Ureter (tissue), 1 donor: ENCODE results near the gene PTBP1. TPM values are rescaled to one million over a fixed set of nuclear protein-coding genes. Genes with fewer than 3 reads are reported as not detected.

Source experiments
- DNase-seq: peaks from one replicate; pipeline ENCODE4 v3.0.0-alpha.2; 2020; ENCODE audit warnings: low spot score
- total RNA-seq: library from RNA; stranded (reverse); gene quantifications from one replicate; pipeline ENCODE4 v1.2.4, GENCODE V29; 2023
- donor health status: DM: yes; HTN: yes; CAD: no.

The PTBP1 gene
- total RNA-seq, 1 donor from 2014 or later, result 374 TPM

DNA sequence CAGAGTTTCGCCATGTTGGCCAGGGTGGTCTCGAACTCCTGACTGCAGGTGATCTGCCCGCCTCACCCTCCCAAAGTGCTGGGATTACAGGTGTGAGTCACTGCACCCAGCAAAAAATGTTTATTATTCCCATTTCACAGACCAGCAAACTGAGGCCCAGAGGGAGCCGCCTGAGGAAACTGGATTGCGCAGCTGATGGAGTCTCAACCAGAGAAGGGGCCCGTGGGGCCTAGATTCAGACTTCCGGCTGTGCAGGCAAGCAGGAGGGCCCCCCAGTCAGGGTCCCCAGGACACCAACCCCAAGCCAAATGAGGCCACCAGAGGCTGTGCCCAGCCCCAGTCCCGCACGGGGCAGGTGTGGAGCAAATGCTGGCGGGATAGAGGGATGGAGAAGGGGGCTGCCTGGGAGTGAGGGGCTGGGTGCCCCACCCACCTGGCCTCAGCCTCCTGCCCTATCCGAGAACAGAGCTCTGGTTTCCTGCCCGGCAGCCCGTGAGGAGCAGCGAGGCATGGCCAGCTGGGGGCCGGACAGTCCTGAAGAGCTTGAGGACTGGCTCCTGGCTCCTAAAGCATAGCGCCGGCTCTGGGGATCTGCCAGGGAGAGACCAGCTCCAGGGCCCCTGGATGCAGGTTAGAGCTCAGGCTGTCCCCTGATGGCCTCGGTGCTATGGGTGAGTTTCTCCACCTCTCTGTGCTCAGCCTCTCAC is 24.4 kb upstream of the PTBP1 start:
- no peak for DNase-seq

GRCh38 chr19:776549-776948 is 20.7 kb upstream of the PTBP1 start:
- no peak for DNase-seq

- DNase-seq, result peak; percentile 81
These were observed 18.2 kb upstream of the PTBP1 start for GRCh38 chr19:778910-779653.

DNA sequence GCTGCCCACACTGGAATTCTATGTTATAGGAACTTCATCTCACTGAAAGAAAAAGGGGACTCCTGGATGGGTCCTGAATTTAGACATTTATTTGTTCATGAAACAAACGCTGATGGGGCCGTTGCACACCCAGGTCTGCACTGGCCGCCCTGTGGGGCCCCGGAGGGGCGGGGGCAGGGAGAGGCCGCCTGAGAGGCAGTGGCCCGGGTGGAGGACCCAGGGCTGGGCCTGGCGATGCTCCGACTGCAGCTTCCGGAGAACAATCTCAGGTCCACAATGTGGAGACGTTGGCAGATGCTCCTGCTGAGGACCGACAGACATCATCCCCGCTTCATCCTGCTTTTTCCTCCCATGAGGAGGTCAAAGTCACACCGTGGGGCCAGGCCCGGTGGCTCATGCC is 16.3 kb upstream of the PTBP1 start:
- no peak for DNase-seq

DNA sequence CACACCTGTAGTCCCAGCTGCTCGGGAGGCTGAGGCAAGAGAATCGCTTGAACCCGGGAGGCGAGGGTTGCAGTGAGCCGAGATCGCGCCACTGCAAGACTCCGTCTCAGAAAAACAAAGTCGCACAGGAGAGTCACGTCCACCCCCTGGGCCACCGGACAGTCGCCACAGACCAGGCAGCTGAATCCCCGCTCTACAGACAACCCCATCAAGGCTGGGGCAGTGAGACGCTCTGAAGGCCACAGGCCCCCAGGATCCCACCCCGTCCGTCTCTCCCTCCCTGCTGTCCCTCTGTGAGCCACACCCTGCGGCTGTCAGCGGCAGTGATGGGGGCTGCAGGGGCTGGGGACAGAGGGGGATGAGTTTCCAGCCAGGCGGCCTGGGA is 15.5 kb upstream of the PTBP1 start:
- DNase-seq, result no peak

- DNase-seq, result no peak
These were observed 14.9 kb upstream of the PTBP1 start for GRCh38 chr19:782185-782877.

DNA sequence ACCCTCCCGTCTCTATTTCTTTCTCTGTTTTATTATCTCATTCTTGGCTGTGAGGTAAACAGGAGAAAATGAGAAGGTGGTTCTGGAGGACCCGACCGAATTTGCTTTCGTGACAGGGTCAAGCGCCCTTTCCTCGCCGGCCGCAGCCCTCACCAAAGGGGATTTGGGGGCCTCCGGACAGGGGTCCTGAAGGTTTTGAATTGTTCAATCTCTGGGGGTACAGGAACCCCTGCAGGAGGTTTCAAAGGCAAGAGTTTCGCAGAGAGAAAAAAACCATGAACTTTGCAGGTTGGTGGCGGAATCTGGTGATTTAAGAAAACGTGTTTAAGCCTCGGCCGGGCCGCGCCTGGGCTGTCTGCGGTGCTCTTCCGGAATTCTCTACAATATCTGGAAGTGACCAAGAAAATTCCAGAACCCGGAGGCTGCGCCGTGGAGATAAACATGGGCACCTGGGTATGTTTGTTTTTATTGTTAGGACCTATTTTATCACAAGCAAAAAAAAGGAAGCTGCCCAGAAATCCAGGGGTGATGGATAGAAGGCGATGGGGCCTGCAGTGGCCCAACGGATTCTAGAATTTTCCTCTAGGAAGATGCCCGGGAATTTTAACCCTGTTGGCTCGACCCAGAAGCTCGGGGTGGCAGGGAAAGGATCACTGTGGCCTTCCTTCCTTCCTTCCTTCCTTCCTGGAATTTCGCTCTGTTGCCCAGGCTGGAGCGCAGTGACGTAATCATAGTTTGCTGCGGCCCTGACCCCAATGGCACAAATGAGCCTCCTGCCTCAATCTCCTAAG is 14.2 kb upstream of the PTBP1 start:
- no peak for DNase-seq

- DNase-seq, result no peak
These were observed 12.7 kb upstream of the PTBP1 start for GRCh38 chr19:784541-784940.

DNA sequence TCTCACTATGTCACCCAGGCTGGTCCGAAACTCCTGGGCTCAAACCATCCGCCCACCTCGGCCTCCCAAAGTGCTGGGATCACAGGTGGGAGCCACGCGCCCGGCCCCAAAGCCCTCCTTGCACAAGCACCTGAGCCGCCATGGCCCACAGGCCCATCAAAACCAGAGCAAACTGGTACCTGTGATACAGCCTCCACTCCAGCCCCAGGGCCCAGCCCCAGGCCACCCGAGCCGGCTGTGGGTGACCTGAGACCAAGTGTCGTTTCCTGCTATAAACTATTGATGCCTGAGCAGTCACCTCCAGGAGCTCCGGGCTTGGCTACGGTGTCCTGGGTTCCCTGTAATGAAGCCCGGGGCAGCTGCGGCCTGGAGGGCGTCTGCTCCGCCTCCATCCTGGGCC is 9.7 kb upstream of the PTBP1 start:
- no peak for DNase-seq

DNA sequence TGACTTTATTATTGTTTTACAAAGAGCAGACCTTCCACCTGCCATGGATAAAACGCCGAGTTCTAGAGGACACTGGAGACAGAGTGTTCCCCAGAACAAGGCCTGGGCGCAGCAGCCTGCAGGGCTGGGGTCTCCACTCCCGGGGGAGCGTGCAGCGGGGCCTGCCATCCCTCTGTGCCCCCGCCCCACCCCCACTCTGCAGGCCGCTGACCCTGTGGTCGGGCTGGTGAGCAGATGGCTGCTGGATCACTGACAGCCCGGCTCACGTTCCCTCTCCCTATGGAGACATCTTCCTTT is 8.6 kb upstream of the PTBP1 start:
- DNase-seq, result no peak

- no peak for DNase-seq
These were observed 8.1 kb upstream of the PTBP1 start for GRCh38 chr19:788983-789700.

GRCh38 chr19:789701-790060 is 7.6 kb upstream of the PTBP1 start:
- no peak for DNase-seq

GRCh38 chr19:791007-791566 is 6.2 kb upstream of the PTBP1 start:
- no peak for DNase-seq

- no peak for DNase-seq
These were observed 5.5 kb upstream of the PTBP1 start for GRCh38 chr19:791567-792305.

GRCh38 chr19:792306-792885 is 4.9 kb upstream of the PTBP1 start:
- DNase-seq, result no peak

- DNase-seq, result no peak
These were observed 3.4 kb upstream of the PTBP1 start for GRCh38 chr19:793806-794205.

DNA sequence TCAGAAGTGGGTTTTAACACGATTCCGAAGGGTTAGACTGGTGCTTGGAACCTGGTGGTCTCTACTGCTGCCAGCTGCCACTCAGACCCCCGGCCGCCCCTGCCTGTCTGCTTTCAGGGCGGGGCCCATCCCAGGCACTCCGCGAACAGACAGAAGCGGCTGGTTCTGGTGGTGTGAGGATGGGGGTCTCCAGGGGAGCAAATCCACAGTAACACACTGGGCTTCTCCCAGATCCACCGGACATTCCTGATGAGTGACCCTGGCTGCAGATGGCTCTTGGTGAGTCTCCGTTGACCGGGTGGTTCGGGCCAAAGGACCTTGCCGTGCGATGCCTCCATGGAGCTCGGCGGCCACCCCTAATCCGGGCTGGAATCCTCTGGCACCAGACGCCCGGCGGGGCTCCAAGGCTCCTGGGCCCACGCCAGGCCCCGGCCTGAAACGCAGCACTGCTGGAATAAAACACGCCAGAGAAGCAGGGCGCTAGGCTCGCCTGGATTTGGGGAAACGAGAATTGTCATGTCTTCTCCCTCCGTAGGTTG is 2.1 kb upstream of the PTBP1 start:
- no peak for DNase-seq

DNA sequence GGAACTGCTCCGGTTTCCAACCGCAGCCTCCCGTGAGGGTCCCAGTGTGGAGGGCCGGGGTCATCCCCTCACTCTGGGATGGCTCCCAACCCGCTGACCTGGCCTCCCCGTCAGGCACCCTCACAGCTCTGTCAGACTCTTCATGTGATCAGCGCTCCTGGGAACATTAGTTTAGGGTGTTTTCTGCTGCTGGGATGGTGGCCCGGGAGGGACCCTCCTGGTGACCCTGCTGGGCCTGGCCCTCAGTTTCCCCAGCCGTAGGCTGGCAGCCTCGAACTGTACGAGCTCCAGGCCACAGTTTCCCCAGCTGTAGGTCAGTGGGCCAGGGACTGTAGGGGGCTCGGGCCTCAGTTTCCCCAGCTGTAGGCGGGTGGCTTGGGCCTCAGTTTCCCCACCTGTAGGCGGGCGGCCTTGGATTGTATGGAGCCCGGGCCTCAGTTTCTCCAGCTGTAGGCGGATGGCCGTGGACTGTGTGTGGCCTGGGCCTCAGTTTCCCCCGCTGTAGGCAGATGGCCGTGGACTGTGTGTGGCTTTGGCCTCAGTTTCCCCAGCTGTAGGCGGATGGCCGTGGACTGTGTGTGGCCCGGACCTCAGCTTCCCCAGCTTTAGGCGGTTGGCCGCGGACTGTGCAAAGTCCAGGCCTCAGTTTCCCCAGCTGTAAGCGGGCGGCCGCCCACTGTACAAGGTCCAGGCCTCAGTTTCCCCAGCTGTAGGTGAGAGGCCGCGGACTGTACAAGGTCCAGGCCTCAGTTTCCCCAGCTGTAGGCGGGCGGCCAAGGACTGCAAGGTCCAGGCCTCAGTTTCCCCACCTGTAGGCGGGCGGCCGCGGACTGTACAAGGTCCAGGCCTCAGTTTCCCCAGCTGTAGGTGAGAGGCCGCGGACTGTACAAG is 1.3 kb upstream of the PTBP1 start:
- no peak for DNase-seq
